GM18868 (cell line): ENCODE data around the gene PXDN.
"Not testable (repeated sequence)": the region's sequence is repeated elsewhere in the genome, so short reads cannot be mapped to it uniquely, and the experiment has no call there.

Source experiments
- ATAC-seq: cut with Tn5 transposase; IDR thresholded peaks from one replicate; pipeline ENCODE4 v1.9.1; 2021; ENCODE audit warnings: mild to moderate bottlenecking, moderate library complexity; ENCODE audit not compliant: unreplicated experiment

The PXDN gene

GRCh38 chr2:1634681-1635341, 109.5 kb downstream of the PXDN start:
- no peak for ATAC-seq

- no peak for ATAC-seq
Measured at GRCh38 chr2:1633936-1634587, 110.3 kb downstream of the PXDN start.

- ATAC-seq: no peak
Measured at GRCh38 chr2:1633092-1633671, 111.1 kb downstream of the PXDN start.

GRCh38 chr2:1632510-1632909, 111.8 kb downstream of the PXDN start:
- no peak for ATAC-seq

DNA sequence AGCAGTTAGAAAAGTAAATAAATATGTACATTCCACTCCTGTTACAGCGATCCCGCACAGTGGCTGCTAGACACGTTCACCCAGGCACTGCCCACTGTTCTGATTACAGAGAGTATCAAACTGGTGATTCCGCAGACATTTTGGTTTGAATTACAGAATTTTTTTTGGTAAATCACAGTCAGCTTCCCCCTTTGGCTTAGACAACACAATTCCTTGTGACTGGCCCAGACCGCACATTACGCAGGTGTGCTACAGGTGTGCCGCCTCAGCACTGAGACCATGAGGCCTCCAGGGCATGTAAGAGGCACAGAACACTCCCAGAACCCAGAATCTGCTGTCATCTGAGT, 112.3 kb downstream of the PXDN start:
- no peak for ATAC-seq

DNA sequence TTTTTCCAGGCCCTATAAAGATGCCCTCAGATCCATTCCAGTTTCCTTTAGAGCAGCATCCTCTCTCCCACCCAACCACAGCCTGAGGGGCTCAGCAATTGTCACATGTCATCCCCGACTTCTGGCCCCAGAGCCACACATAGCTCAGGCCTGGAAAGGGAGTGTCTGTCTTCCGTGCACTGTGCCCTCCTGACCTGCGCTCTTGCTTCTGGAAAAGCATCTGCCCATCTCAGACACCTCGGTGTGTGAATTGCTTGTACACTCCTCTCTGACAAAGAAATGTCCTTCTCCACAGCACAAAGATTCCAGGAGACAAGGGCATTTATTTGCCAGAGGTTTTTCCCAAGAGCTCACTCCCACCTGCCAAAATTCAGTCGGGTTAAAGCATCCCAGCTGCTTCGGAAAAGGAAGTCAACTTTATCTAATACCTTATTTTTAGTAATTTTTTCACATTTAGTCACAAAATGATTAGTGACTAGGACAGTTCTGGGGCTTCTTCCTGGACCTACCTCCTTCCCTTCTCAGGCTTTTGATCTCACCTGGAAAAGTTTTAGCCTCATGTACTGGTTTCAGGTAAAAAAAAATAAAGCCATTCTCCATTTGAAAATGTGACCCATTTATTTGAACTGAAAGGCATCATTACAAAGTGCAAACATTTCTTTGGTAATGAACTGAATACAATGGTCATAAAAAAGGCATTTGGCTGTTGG, 112.9 kb downstream of the PXDN start:
- no peak for ATAC-seq

DNA sequence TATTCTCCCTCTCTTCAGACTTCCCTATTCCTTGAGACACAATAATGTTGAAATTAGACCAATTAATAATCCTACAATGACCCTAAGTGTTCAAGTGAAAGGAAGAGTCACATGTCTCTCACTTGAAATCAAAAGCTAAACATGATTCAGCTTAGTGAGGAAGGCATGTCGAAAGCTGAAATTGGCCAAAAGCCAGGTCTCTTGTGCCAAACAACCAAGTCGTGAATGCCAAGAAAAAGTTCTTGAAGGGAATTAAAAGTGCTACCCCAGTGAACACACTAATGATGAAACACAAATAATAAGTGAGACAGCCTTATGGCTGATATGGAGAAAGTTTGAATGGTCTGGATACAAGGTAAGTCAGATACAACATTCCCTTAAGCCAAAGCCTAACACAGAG, 115.4 kb downstream of the PXDN start:
- no peak for ATAC-seq

- no peak for ATAC-seq
Measured at GRCh38 chr2:1627628-1628381, 116.5 kb downstream of the PXDN start.

GRCh38 chr2:1626271-1626681, 118.0 kb downstream of the PXDN start:
- ATAC-seq: no peak

GRCh38 chr2:1625281-1626001, 118.9 kb downstream of the PXDN start:
- ATAC-seq: no peak

- no peak for ATAC-seq
Measured at GRCh38 chr2:1623906-1624445, 120.3 kb downstream of the PXDN start.

GRCh38 chr2:1622521-1623200, 121.7 kb downstream of the PXDN start:
- ATAC-seq: no peak

GRCh38 chr2:1621976-1622375, 122.3 kb downstream of the PXDN start:
- ATAC-seq: not testable (repeated sequence)

- ATAC-seq: no peak
Measured at GRCh38 chr2:1621501-1621900, 122.8 kb downstream of the PXDN start.

- no peak for ATAC-seq
Measured at GRCh38 chr2:1621041-1621440, 123.3 kb downstream of the PXDN start.

- ATAC-seq: no peak
Measured at GRCh38 chr2:1620081-1620480, 124.2 kb downstream of the PXDN start.

GRCh38 chr2:1619556-1619955, 124.8 kb downstream of the PXDN start:
- ATAC-seq: no peak

DNA sequence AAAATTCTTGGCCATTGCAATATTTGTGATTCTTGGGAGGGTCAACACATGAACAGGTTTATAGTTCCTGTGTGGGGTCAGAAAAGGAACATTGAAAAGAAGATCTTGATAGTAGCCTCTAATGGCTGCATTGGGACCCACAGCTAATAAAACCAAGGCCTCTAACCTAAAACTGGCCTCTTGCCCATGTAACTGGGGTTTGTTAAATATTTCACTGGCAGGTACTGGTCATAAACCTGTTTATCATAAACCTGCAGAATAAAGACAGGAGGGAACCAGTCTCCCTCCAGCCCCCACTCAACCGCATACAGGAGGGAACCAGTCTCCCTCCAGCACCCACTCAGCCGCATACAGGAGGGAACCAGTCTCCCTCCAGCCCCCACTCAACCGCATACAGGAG, 125.3 kb downstream of the PXDN start:
- ATAC-seq: no peak

DNA sequence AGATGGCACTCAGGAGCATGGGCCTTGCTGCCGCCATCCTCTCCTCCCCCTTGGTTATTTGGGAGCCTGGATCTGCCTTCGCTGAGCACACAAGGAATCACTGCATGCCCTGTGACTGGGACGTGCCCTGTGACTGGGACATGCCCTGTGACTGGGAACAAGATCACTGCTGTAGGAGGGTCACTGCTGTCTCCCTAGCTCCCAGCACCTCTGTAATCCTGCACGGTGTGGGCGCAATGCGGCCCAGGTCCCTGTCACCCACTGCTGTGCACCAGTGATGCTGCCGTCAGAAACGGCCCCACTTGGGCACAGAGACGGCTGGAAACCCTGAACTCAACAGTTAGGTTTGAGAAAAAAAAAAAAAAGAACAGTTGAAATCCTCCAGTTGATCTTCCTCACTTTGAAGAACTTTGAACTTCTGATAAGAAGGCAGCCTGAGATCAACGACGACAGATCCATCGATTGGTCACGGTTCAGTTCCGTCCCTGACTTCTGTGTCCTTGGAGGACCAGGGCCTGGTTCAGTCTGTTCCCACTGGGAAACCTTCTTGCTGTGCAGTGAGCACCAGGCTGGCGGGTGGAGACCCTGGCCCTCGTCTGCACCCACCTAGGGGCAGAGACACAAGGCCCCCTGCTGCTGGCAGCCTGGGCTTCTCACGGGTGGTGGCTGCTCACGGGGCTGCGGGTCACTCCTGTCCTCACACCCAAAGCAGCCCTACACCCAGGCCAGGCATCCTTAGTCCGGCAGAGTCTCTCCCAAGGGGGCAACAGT, 125.9 kb downstream of the PXDN start:
- ATAC-seq: no peak
